SU-DHL-6 (cell line): ENCODE measurements around the gene ZNF581.
A peak's percentile ranks its signal among the peaks of the same experiment; 100 is the strongest.

ENCODE experiments used
- H2AFZ ChIP-seq: fragments of 200-600 bp; sonication (generic); 2 replicates; pipeline ENCODE4 v1.6.1; 2014; ENCODE audit warnings: low read depth, mild to moderate bottlenecking, moderate library complexity, mixed read lengths, antibody characterized with exemption, low read length; ENCODE audit not compliant: severe bottlenecking
- H3F3A ChIP-seq: fragments of 200-600 bp; shearing (Covaris generic); 2 replicates; pipeline ENCODE4 v1.6.0; 2016; ENCODE audit warnings: antibody characterized with exemption, mild to moderate bottlenecking; ENCODE audit not compliant: insufficient read depth
- H3K27ac ChIP-seq: fragments of 200-600 bp; sonication (generic); 2 replicates; pipeline ENCODE4 v1.5.1; 2016; ENCODE audit warnings: low read depth, mild to moderate bottlenecking, low read length, moderate library complexity, mixed read lengths
- H3K27me3 ChIP-seq: fragments of 200-600 bp; sonication (generic), shearing (Covaris generic); 2 replicates; pipeline ENCODE4 v1.6.0; 2014; ENCODE audit warnings: mild to moderate bottlenecking, low read length
- H3K36me3 ChIP-seq: fragments of 200-600 bp; sonication (generic); 2 replicates; pipeline ENCODE4 v1.6.1; 2014; ENCODE audit warnings: mild to moderate bottlenecking, low read length, mixed read lengths
- H3K4me2 ChIP-seq: fragments of 300-600, 200-600 bp; shearing (Covaris generic), sonication (generic); 2 replicates; pipeline ENCODE4 v1.6.0; 2014; ENCODE audit warnings: low read length, low read depth, mild to moderate bottlenecking; ENCODE audit not compliant: poor library complexity, severe bottlenecking
- H3K4me3 ChIP-seq: fragments of 200-600 bp; sonication (generic); 2 replicates; pipeline ENCODE4 v1.5.1; 2014; ENCODE audit warnings: antibody characterized with exemption, low read length, mild to moderate bottlenecking, mixed read lengths; ENCODE audit not compliant: insufficient read depth, poor library complexity, severe bottlenecking
- H3K79me2 ChIP-seq: fragments of 200-600 bp; sonication (generic); 2 replicates; pipeline ENCODE4 v1.6.1; 2014; ENCODE audit warnings: mild to moderate bottlenecking, low read length, moderate library complexity; ENCODE audit not compliant: insufficient read depth
- H3K9ac ChIP-seq: fragments of 200-600 bp; sonication (generic); 2 replicates; pipeline ENCODE4 v1.7.0; 2014; ENCODE audit warnings: mild to moderate bottlenecking, low read length
- H3K9me2 ChIP-seq: fragments of 200-600 bp; sonication (generic); replicated peaks from 2 replicates; pipeline ENCODE4 v1.6.1; 2014; ENCODE audit warnings: low read length; ENCODE audit not compliant: insufficient read depth
- H3K9me3 ChIP-seq: fragments of 200-600 bp; sonication (generic); 2 replicates; pipeline ENCODE4 v1.6.1; 2014; ENCODE audit warnings: low read length, mixed read lengths; ENCODE audit not compliant: insufficient read depth
- H4K20me1 ChIP-seq: fragments of 200-600 bp; sonication (generic); 2 replicates; pipeline ENCODE4 v1.6.1; 2014; ENCODE audit warnings: low read depth, mild to moderate bottlenecking, antibody characterized with exemption, low read length, moderate library complexity, mixed read lengths
- EZH2phosphoT487 ChIP-seq: fragments of 200-600 bp; sonication (generic), shearing (Covaris generic); conservative IDR thresholded peaks from 2 replicates; pipeline ENCODE4 v1.6.1; 2018; ENCODE audit warnings: mild to moderate bottlenecking, antibody characterized with exemption, low read length, moderate library complexity, mixed read lengths
- TF ChIP-seq, protein P1 (sequence below): fragments of 200-600 bp; sonication (generic); IDR thresholded peaks from one replicate; pipeline ENCODE4 v1.5.1; 2017; ENCODE audit warnings: antibody characterized with exemption, mild to moderate bottlenecking, low read length, moderate library complexity; ENCODE audit not compliant: insufficient read depth, poor library complexity, severe bottlenecking

Gene ZNF581

GRCh38 chr19:55650602-55651230 is 7.3 kb downstream of the ZNF581 start:
- Histone ChIP-seq H3K79me2 (peaks cover 7% of the 10 kb centered on the region), H3K9me3 (no peaks in the 10 kb centered on the region), H3K4me3 (no peak overlapping the region), H3K9ac (no peak overlapping the region), H3K27ac (no peak overlapping the region), H2AFZ (no peak overlapping the region), H3K9me2 (no peaks in the 10 kb centered on the region), H3K36me3 (peaks cover 1% of the 10 kb centered on the region; the same call in 1 of the 2 replicates), H3K4me2 (no peak overlapping the region), H4K20me1 (no peaks in the 10 kb centered on the region), H3K27me3 (no peaks in the 10 kb centered on the region), H3F3A (peaks cover 14% of the 10 kb centered on the region)
- TF ChIP-seq EZH2phosphoT487 = no peak
- TF ChIP-seq, protein P1, sequence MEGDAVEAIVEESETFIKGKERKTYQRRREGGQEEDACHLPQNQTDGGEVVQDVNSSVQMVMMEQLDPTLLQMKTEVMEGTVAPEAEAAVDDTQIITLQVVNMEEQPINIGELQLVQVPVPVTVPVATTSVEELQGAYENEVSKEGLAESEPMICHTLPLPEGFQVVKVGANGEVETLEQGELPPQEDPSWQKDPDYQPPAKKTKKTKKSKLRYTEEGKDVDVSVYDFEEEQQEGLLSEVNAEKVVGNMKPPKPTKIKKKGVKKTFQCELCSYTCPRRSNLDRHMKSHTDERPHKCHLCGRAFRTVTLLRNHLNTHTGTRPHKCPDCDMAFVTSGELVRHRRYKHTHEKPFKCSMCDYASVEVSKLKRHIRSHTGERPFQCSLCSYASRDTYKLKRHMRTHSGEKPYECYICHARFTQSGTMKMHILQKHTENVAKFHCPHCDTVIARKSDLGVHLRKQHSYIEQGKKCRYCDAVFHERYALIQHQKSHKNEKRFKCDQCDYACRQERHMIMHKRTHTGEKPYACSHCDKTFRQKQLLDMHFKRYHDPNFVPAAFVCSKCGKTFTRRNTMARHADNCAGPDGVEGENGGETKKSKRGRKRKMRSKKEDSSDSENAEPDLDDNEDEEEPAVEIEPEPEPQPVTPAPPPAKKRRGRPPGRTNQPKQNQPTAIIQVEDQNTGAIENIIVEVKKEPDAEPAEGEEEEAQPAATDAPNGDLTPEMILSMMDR = no peak

GRCh38 chr19:55651236-55651635 is 7.8 kb downstream of the ZNF581 start:
- Histone ChIP-seq H3K27me3 (no peaks in the 10 kb centered on the region), H3K9ac (no peak overlapping the region), H3K4me3 (no peak overlapping the region), H3K27ac (no peak overlapping the region), H3K79me2 (peaks cover 10% of the 10 kb centered on the region), H2AFZ (no peak overlapping the region), H3K4me2 (no peak overlapping the region), H3K9me3 (no peaks in the 10 kb centered on the region), H3K9me2 (no peaks in the 10 kb centered on the region), H3F3A (peaks cover 14% of the 10 kb centered on the region), H4K20me1 (no peaks in the 10 kb centered on the region), H3K36me3 (peaks cover 6% of the 10 kb centered on the region; the same call in 1 of the 2 replicates)
- TF ChIP-seq, protein P1 = no peak
- TF ChIP-seq EZH2phosphoT487 = no peak

- H3K9me2 ChIP-seq = no peaks in the 10 kb centered on the region
- H4K20me1 ChIP-seq = peaks cover 7% of the 10 kb centered on the region; the same call in 1 of the 2 replicates
- no peak overlapping the region for H3K4me3 ChIP-seq
- no peak overlapping the region for H2AFZ ChIP-seq
- no peaks in the 10 kb centered on the region for H3K9me3 ChIP-seq
- peaks cover 6% of the 10 kb centered on the region; the same call in 1 of the 2 replicates for H3F3A ChIP-seq
- peaks cover 23% of the 10 kb centered on the region for H3K79me2 ChIP-seq
- peaks cover 6% of the 10 kb centered on the region; the same call in 1 of the 2 replicates for H3K36me3 ChIP-seq
- TF ChIP-seq EZH2phosphoT487 = no peak
- TF ChIP-seq, protein P1 = no peak
- H3K9ac ChIP-seq = no peak overlapping the region
- no peaks in the 10 kb centered on the region for H3K27me3 ChIP-seq
- no peak overlapping the region for H3K27ac ChIP-seq
- H3K4me2 ChIP-seq = peak overlapping the region; percentile 19
Observed at GRCh38 chr19:55652311-55653128, 9.1 kb downstream of the ZNF581 start.
